Activated CD4-positive, alpha-beta T cell treated with anti-CD3 and anti-CD28 coated beads, Interleukin-2, amount 10 ng/mL, durations not matched to agents 24 days and 14 days (primary cell): ENCODE measurements around the gene EIF3F. TPM values are rescaled to one million over a fixed set of nuclear protein-coding genes. Genes with fewer than 3 reads are reported as not detected.

Experiments used
- DNase-seq: peaks from one replicate; pipeline ENCODE4 v3.0.0; 2022
- H3K27ac Mint-ChIP-seq: one replicate; pipeline ENCODE4 v1.8.0; 2022; ENCODE audit warnings: mild to moderate bottlenecking, mixed read lengths
- H3K27me3 Mint-ChIP-seq: one replicate; pipeline ENCODE4 v1.8.0; 2022; ENCODE audit warnings: mixed read lengths
- H3K36me3 Mint-ChIP-seq: one replicate; pipeline ENCODE4 v1.8.0; 2022; ENCODE audit warnings: low read depth, mild to moderate bottlenecking, mixed read lengths
- H3K4me1 Mint-ChIP-seq: one replicate; pipeline ENCODE4 v1.8.0; 2021; ENCODE audit warnings: mixed read lengths
- H3K4me3 Mint-ChIP-seq: one replicate; pipeline ENCODE4 v1.8.0; 2022; ENCODE audit warnings: mild to moderate bottlenecking, moderate library complexity, mixed read lengths
- H3K9me3 Mint-ChIP-seq: one replicate; pipeline ENCODE4 v1.8.0; 2021; ENCODE audit warnings: mixed read lengths
- intact Hi-C: fragments of 100-400 bp; cut with micrococcal nuclease; formaldehyde crosslinking; loops from one replicate; pipeline ENCODE4 v1.15.1; 2023
- total RNA-seq: library from RNA; stranded (reverse); gene quantifications from 2 replicates; pipeline ENCODE4 v1.2.3, GENCODE V29; 2022

EIF3F gene, protein sequence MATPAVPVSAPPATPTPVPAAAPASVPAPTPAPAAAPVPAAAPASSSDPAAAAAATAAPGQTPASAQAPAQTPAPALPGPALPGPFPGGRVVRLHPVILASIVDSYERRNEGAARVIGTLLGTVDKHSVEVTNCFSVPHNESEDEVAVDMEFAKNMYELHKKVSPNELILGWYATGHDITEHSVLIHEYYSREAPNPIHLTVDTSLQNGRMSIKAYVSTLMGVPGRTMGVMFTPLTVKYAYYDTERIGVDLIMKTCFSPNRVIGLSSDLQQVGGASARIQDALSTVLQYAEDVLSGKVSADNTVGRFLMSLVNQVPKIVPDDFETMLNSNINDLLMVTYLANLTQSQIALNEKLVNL
- 224 and 226 TPM in 2 replicates for total RNA-seq

DNA sequence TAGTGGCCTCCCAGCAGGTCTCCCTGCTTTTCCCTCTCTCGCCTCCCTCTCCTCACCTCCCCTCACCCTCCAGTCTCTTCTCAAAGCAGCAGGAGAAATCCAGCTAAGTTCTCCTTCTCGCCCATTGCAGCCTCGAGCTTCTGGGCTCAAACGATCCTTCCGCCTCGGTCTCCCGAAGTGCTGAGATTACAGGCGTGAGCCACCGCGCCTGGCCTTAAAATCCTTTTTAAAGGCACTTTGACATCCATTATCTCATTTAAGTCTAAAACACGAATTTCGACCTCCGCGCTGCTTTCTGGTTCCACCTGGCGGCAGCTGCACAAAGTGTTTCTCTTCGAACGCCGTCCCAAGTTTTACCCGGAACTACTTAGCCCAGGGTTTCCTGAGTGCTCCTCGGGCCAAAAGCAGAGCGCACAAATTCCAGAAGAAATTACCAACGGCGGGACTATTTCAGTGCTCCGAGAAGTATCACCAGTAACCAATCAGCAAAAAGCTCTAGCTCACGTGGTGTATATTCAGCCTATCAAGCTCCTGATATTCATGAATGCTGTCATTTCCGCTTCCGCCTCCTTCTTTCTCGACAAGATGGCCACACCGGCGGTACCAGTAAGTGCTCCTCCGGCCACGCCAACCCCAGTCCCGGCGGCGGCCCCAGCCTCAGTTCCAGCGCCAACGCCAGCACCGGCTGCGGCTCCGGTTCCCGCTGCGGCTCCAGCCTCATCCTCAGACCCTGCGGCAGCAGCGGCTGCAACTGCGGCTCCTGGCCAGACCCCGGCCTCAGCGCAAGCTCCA, at the start of gene EIF3F:
EIF3F (plus strand) TSS at position 570 of the 792 bp plus-strand sequence; CDS start at position 586, 16 bp downstream.
- peak within 1 kb of the TSS; percentile 95 for H3K27ac Mint-ChIP-seq
- H3K27me3 Mint-ChIP-seq, result no peaks in the 10 kb centered on the region
- peak; percentile 97 for DNase-seq
- H3K4me3 Mint-ChIP-seq, result peak within 1 kb of the TSS; percentile 95
- intact Hi-C loops, result loop anchor here (1.0 to 5.0 kb wide), 5 partner anchors 32 to 1304 kb away; partner anchors contain the start of genes MRPL17, RPL27A, TMEM9B and TRIM66
- no peaks in the 10 kb centered on the region for H3K9me3 Mint-ChIP-seq
- peaks cover 22% of the 10 kb centered on the region for H3K36me3 Mint-ChIP-seq
- H3K4me1 Mint-ChIP-seq, result peaks cover 23% of the 10 kb centered on the region

DNA sequence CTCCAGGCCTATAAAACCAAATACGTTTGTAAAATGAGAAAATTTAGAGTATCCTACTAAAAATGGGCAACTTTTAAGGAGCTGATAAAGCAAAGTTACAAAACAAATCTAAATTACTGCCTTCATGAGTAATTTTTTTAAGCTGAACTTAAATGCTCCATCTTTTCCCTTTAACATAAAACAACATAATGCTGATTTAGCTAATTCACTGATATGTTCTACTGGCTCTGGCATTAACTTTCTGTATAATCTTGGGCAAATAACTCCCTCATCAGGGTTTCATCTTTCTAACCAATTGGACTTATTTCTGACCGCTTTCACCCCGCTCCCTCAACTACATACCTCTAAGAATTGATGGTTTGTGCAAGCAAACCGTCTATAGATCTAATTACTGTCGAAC, 46.0 kb upstream of the EIF3F start:
- DNase-seq, result no peak
- Mint-ChIP-seq H3K36me3 (no peaks in the 10 kb centered on the region), H3K9me3 (peaks cover 10% of the 10 kb centered on the region), H3K27me3 (peaks cover 2% of the 10 kb centered on the region), H3K27ac (no peak overlapping the region), H3K4me3 (no peak overlapping the region), H3K4me1 (no peaks in the 10 kb centered on the region)
- intact Hi-C loops, result no loop called here

DNA sequence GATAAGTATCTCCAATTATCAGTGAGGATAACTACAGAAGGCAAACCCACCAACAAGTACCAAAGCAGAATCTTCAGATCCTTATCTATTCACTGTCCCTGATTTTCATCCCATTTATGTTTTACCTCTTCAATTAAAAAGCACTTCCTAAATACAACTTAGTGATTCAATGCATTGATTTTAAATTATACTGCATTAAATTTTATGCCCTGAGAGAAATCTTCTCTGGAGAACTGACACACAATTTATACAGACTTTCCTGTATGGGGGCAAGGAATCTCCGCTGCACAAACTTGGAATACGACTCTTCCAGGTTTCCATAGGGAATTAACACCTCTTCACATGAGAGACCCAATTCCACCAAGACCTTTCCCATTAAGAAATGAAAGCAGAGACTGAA, 45.5 kb upstream of the EIF3F start, which contains the start of gene OR10A3:
OR10A3 (minus strand) TSS at position 101 of the 400 bp plus-strand sequence. CDS start 2,188 bp downstream, outside the sequence.
- intact Hi-C loops, result no loop called here
- no peak within 1 kb of the TSS for H3K27ac Mint-ChIP-seq
- H3K36me3 Mint-ChIP-seq, result no peaks in the 10 kb centered on the region
- no peak for DNase-seq
- peaks cover 2% of the 10 kb centered on the region for H3K27me3 Mint-ChIP-seq
- H3K4me1 Mint-ChIP-seq, result no peaks in the 10 kb centered on the region
- H3K9me3 Mint-ChIP-seq, result peaks cover 10% of the 10 kb centered on the region
- H3K4me3 Mint-ChIP-seq, result no peak within 1 kb of the TSS

DNA sequence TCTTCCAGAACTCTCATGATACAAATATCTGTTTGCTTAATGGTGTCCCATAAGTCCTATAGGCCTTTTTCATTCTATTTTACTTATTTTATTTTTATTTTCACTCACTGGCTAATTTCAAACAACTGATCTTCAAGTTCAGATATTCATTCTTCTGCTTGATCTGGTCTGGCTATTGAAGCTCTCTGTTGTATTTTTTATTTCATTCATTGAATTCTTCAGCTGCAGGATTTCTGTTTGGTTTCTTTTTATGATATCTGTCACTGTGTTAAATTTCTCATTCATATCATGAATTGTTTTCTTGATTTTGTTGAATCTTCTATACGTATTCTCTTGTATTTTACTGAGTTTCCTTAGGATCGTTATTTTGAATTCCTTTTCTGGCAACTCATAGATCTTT, 43.0 kb upstream of the EIF3F start:
- no peak for DNase-seq
- Mint-ChIP-seq H3K36me3 (no peaks in the 10 kb centered on the region), H3K27ac (no peak overlapping the region), H3K27me3 (peaks cover 8% of the 10 kb centered on the region), H3K4me3 (no peak overlapping the region), H3K4me1 (no peaks in the 10 kb centered on the region), H3K9me3 (peaks cover 10% of the 10 kb centered on the region)
- intact Hi-C loops, result no loop called here

DNA sequence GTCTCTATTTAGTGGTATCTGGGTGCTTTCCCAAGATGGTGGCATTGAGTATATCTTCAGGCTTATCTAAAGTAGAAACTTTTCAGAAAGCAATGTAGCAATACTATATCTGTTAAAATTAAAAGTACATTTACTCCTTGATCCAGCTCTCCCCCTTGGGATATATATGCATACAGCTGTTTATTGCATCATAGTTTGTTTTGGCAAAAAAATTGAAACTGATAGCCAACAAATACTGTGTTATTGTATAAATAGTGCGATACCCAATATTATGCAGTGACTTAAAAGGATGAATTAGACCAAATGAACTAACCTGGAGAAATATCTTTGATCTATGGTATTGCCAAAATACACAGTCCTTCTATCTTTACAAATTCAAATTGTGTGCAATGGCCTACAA, 37.2 kb upstream of the EIF3F start:
- DNase-seq, result no peak
- intact Hi-C loops, result no loop called here

DNA sequence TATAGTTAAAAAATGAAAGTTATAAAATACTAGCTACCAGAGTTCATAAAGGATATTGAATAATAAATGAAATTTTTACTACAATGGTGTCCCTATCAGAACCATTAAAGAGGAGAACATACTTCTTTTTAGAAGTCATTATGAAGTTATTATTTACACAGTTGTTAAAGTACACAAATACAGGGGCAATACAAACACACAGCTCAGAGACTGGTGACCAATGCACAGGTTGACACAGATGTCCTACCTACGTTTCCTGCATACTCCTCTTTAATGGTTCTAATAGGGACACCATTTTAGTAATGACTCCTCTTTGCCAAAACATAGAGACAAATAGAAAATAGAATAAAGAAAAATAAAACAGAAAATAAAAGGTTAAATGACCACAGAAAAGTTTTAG, 31.9 kb upstream of the EIF3F start:
- intact Hi-C loops, result no loop called here
- peaks cover 2% of the 10 kb centered on the region for H3K27me3 Mint-ChIP-seq
- H3K4me1 Mint-ChIP-seq, result no peaks in the 10 kb centered on the region
- DNase-seq, result no peak
- no peaks in the 10 kb centered on the region for H3K36me3 Mint-ChIP-seq
- H3K4me3 Mint-ChIP-seq, result no peak overlapping the region
- H3K9me3 Mint-ChIP-seq, result no peaks in the 10 kb centered on the region
- no peak overlapping the region for H3K27ac Mint-ChIP-seq

More for the DNA sequence above, 37.2 kb upstream of the EIF3F start:
- no peaks in the 10 kb centered on the region for H3K4me1 Mint-ChIP-seq
- H3K36me3 Mint-ChIP-seq, result no peaks in the 10 kb centered on the region
- no peak overlapping the region for H3K27ac Mint-ChIP-seq
- H3K4me3 Mint-ChIP-seq, result no peak overlapping the region
- H3K27me3 Mint-ChIP-seq, result peaks cover 5% of the 10 kb centered on the region
- H3K9me3 Mint-ChIP-seq, result no peaks in the 10 kb centered on the region

DNA sequence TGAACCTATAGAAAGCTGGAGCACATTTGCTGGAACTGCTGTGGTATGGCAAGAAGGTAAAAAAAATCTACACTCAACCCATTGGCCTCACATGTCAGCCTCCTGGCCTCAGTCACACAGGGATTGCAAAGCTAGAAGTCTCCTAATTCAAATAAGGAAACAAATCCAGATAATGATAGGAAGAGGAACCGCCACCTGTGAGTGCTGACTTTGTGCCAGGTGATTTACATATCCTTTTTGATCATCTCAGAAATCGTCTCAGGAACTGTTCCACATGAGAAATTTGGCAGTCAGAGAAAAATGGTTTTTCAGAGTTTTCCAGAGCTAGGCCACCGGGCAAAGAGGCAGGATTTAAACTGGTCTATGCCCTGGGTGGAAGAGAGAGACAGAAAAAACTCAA, 22.9 kb upstream of the EIF3F start:
- intact Hi-C loops, result no loop called here
- no peak overlapping the region for H3K4me3 Mint-ChIP-seq
- no peak overlapping the region for H3K27ac Mint-ChIP-seq
- DNase-seq, result no peak
- peaks cover 10% of the 10 kb centered on the region for H3K27me3 Mint-ChIP-seq
- no peaks in the 10 kb centered on the region for H3K36me3 Mint-ChIP-seq
- no peaks in the 10 kb centered on the region for H3K9me3 Mint-ChIP-seq
- H3K4me1 Mint-ChIP-seq, result no peaks in the 10 kb centered on the region

DNA sequence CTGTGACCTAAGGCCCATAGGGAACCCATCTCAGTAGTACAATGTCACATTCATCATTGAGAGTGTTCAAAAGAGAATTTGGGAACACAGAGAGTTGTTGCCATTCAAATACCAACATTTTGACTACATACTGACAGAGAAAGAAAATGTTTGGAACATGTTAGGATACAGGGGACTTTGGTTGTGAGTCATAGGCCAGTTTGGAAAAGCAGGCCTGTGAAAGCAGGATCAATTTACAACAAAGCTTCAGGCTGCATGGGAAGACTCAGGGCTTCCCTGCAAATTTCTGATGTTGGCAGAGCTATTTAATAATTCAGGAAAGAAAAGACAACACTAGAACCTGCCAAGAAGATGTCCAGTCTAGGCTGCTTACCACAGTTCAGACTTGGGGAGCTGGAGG, 22.3 kb upstream of the EIF3F start:
- Mint-ChIP-seq H3K4me3 (no peak overlapping the region), H3K4me1 (no peaks in the 10 kb centered on the region), H3K27me3 (peaks cover 10% of the 10 kb centered on the region), H3K27ac (no peak overlapping the region), H3K9me3 (no peaks in the 10 kb centered on the region), H3K36me3 (no peaks in the 10 kb centered on the region)
- DNase-seq, result no peak
- intact Hi-C loops, result no loop called here

DNA sequence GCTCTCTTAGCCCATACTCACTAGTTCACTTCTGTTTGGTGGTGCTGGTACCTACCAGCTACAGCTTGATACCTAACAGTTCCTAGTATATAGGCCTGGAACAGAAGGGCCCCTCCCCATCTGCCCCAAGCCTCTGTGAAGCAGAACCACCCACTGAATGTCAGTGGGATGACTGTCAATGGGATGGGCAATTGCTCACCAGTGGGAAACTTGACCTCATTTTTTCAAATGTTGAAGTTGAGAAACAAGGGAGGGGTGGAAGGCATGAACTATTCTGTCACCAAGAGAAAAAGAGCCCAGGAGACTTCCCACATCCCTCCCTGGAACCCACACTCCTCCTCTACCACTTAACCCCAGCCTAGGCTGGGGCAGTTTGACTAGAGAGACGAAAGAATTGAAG, 21.8 kb upstream of the EIF3F start, which contains the start of gene NLRP10:
NLRP10 (minus strand) TSS at position 62 of the 400 bp plus-strand sequence. CDS start 1,952 bp downstream, outside the sequence.
- Mint-ChIP-seq H3K36me3 (no peaks in the 10 kb centered on the region), H3K9me3 (no peaks in the 10 kb centered on the region), H3K27me3 (peaks cover 10% of the 10 kb centered on the region), H3K4me3 (no peak within 1 kb of the TSS), H3K27ac (no peak within 1 kb of the TSS), H3K4me1 (no peaks in the 10 kb centered on the region)
- DNase-seq, result peak; percentile 8
- intact Hi-C loops, result no loop called here

DNA sequence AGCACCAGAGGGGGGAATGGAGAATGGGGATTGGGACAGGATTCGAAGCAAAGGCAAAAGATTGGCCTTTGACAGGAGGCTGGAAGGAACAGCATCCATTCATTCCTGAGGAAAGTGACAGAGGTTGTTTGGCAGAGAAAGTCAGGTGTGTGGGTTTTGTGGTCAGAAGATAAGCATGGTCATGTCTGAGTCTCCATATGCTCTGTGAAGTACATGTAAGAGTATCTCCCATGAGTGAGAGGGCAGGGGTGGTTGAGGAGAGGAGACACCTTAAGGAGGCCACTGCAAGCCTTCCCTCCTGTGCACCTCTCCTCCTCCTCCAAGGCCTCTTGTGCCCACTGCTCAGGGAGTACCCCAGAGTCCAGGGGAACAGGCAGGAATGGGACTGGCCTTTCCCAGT, 20.0 kb upstream of the EIF3F start:
- no peaks in the 10 kb centered on the region for H3K36me3 Mint-ChIP-seq
- H3K4me3 Mint-ChIP-seq, result no peak overlapping the region
- H3K27me3 Mint-ChIP-seq, result peaks cover 12% of the 10 kb centered on the region
- no peak overlapping the region for H3K27ac Mint-ChIP-seq
- intact Hi-C loops, result no loop called here
- no peaks in the 10 kb centered on the region for H3K9me3 Mint-ChIP-seq
- peak; percentile 42 for DNase-seq
- no peaks in the 10 kb centered on the region for H3K4me1 Mint-ChIP-seq

DNA sequence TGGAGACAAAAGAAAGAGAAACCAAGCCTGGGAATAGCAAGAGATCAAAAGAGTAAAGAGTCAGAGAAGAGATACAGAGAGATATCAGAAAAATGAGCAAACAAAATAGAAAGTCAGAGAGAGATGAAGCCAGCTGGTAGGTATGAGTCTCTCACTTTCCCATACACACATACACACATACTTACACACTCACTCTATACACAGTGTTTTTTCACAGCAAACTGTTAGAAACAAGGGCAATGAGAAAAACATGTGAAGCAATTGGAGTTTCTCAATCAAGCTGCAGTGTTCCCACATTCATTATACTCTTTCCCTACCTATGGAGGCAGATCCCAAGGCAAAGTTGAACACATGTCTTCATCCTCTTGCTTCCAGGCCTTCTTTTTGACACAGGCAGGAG, 19.3 kb upstream of the EIF3F start:
- Mint-ChIP-seq H3K27me3 (peaks cover 12% of the 10 kb centered on the region), H3K36me3 (no peaks in the 10 kb centered on the region), H3K4me3 (no peak overlapping the region), H3K9me3 (no peaks in the 10 kb centered on the region), H3K27ac (no peak overlapping the region), H3K4me1 (no peaks in the 10 kb centered on the region)
- DNase-seq, result no peak
- intact Hi-C loops, result no loop called here

DNA sequence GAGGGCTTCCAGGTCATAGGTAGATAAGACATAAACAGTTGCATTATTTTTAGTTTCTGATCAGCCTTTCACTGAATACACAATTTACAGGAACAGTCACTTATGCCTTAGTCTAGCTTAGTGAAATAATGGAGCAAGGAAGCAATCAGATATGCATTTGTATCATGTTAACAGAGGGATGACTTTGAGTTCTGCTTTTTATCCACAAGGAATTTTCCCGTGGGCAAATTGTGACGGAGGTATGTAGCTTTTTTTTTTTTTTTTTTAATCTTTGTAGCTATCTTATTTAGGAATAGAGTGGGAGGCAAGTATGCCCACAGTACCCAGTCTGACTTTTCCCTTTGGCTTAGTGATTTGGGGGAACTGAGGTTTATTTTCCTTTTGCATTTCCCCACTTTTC, 18.5 kb upstream of the EIF3F start:
- peaks cover 15% of the 10 kb centered on the region for H3K27me3 Mint-ChIP-seq
- intact Hi-C loops, result no loop called here
- no peak overlapping the region for H3K4me3 Mint-ChIP-seq
- no peaks in the 10 kb centered on the region for H3K36me3 Mint-ChIP-seq
- no peak overlapping the region for H3K27ac Mint-ChIP-seq
- H3K9me3 Mint-ChIP-seq, result no peaks in the 10 kb centered on the region
- H3K4me1 Mint-ChIP-seq, result no peaks in the 10 kb centered on the region
- no peak for DNase-seq

DNA sequence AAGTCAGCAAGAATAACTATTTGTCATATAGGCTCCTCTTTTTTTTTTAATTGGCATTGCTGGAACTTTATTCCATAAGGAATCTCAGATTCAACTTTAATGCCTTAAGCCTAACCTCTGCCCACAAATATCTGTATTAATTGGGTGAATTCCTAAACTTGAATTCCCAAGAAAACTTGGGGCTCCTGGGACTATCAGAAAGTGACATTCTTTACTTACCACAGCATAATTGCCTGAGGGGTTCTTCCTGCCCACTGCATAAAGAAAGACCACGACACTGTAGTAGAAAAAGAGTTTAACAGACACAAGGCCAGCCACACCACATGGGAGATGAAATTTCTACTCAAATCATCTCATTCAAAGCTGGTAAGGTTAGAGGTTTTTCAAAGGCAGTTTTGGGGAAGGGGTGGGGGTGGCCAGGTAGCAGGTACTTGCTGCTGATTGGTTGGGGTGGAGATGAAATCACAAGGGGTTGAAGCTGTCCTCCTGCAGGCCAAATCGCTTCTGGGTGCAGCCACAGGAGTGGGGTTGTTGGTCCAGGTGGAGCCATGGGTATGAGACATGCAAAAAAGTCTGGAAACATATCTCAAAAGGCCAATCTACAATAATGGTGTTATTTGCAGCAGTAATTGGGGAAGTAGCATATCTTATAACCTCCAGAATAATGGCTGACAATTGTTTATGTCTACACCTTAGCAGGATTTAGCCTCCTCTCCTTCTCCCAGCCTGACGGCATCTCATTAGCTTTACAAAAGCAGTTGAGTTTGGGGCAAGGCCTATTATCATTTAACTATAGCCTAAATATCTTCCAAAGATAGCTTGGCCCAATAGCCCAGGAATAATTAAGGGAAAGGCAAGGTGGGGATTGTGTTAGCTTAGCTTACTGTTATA, 17.1 kb upstream of the EIF3F start:
- Mint-ChIP-seq H3K27me3 (peaks cover 15% of the 10 kb centered on the region), H3K36me3 (no peaks in the 10 kb centered on the region), H3K27ac (no peak overlapping the region), H3K4me3 (no peak overlapping the region), H3K4me1 (no peaks in the 10 kb centered on the region), H3K9me3 (no peaks in the 10 kb centered on the region)
- intact Hi-C loops, result no loop called here
- no peak for DNase-seq
